ENCODE measurements around the gene TUBB3. TPM values are rescaled to one million over a fixed set of nuclear protein-coding genes. Genes with fewer than 3 reads are reported as not detected.

Gene TUBB3
- total and polyA plus RNA-seq, 9 of the 15 experiments (the other 6 are each of a cell fraction or from before 2014, with no cell fraction given) = 0.18 to 12.5 (median 5.0) TPM

DNA sequence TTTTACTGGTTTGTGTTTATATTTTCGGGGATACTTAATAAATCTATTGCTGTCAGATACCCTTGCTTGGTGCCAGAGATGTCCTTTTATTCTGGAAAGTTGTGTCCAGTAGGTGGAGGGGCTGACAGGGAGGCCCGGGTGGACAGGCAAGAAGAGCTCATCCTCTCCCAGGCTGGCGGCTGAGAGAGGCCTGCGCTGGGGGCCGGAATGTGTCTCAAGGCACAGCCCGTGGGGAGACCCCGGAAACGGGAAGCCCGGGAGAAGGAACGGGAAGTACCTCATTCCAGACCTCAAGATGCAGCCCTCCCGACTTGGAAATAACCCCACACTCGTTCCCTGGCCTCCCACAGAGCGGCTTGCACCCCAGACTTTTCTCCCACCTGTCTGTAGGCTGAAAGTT lies 12.9 kb downstream of the TUBB3 start (continued):
- TF ChIP-seq, protein P1, sequence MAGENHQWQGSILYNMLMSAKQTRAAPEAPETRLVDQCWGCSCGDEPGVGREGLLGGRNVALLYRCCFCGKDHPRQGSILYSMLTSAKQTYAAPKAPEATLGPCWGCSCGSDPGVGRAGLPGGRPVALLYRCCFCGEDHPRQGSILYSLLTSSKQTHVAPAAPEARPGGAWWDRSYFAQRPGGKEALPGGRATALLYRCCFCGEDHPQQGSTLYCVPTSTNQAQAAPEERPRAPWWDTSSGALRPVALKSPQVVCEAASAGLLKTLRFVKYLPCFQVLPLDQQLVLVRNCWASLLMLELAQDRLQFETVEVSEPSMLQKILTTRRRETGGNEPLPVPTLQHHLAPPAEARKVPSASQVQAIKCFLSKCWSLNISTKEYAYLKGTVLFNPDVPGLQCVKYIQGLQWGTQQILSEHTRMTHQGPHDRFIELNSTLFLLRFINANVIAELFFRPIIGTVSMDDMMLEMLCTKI (IDR thresholded peaks at IDR 0.05; ENCODE audit: partially characterized antibody) = no peak
- TF ChIP-seq, protein P2, sequence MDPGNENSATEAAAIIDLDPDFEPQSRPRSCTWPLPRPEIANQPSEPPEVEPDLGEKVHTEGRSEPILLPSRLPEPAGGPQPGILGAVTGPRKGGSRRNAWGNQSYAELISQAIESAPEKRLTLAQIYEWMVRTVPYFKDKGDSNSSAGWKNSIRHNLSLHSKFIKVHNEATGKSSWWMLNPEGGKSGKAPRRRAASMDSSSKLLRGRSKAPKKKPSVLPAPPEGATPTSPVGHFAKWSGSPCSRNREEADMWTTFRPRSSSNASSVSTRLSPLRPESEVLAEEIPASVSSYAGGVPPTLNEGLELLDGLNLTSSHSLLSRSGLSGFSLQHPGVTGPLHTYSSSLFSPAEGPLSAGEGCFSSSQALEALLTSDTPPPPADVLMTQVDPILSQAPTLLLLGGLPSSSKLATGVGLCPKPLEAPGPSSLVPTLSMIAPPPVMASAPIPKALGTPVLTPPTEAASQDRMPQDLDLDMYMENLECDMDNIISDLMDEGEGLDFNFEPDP (CRISPR knock-in tag; IDR thresholded peaks at IDR 0.05) = no peak
- TF ChIP-seq, protein P3, sequence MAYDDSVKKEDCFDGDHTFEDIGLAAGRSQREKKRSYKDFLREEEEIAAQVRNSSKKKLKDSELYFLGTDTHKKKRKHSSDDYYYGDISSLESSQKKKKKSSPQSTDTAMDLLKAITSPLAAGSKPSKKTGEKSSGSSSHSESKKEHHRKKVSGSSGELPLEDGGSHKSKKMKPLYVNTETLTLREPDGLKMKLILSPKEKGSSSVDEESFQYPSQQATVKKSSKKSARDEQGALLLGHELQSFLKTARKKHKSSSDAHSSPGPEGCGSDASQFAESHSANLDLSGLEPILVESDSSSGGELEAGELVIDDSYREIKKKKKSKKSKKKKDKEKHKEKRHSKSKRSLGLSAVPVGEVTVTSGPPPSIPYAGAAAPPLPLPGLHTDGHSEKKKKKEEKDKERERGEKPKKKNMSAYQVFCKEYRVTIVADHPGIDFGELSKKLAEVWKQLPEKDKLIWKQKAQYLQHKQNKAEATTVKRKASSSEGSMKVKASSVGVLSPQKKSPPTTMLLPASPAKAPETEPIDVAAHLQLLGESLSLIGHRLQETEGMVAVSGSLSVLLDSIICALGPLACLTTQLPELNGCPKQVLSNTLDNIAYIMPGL (CRISPR knock-in tag; IDR thresholded peaks at IDR 0.05) = no peak
- TF ChIP-seq SAFB (IDR thresholded peaks at IDR 0.05; ENCODE audit: borderline replicate concordance, low read depth, low read length) = no peak

DNA sequence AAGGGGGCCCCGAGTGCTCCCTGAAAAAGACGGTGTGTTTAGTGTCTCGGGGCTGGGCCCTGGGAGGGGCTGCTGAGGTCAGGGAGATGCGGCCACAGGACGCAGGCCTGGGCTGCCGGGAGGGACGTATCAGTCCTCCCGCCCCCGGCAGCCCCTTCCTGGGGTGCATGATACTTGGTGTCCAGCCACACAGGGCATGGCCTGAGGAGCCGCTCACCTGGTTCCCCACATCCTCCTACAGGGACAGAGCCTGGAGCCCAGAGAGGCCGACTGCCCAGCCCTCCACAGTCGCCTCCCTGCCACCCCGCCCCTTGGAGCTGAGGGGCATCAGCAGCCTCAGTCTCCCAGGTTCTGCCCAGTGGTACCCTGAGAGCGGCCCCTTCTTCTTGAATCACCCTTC lies 13.4 kb downstream of the TUBB3 start:
- H3K9ac ChIP-seq (ENCODE audit: insufficient read depth in 1 of 2, low read depth in 2 of 2, low read length in 2 of 2) = no peak overlapping the region
- in situ Hi-C loops (cut with MboI) = no loop called here
- intact Hi-C loops (cut with micrococcal nuclease) = no loop called here
- peaks cover 0 to 21% of the 10 kb centered on the region in 2 experiments; a peak in 2 of 5 replicates for H3K27me3 ChIP-seq (ENCODE audit: control insufficient read depth in 2 of 2, insufficient read depth in 2 of 2, low read length in 2 of 2)
- H2AFZ ChIP-seq (ENCODE audit: low read depth, low read length) = no peak overlapping the region
- H3K9me3 ChIP-seq (replicated peaks; ENCODE audit: control insufficient read depth, insufficient read depth, low read depth, low read length) = no peaks in the 10 kb centered on the region
- POLR2A ChIA-PET = no interaction called here
- no peak overlapping the region for H3K27ac ChIP-seq (ENCODE audit: extremely low read depth, low read depth, low read length)
- ATAC-seq (no peak), FAIRE-seq (no peak), DNase-seq (ENCODE audit: extremely low read depth in 1 of 4, low spot score in 3 of 4) (no peak)
- no peak overlapping the region for H3K4me2 ChIP-seq (ENCODE audit: insufficient read depth, low read length)
- CTCF ChIA-PET (ENCODE audit: low intra/inter-chr PET ratio) = no interaction called here
- BruUV-seq (replicated peaks) = no TSS peak
- H3K4me1 ChIP-seq (replicated peaks in 1 of 2; ENCODE audit: control insufficient read depth in 2 of 2, insufficient read depth in 2 of 2, low read length in 2 of 2) = peaks cover 0 to 17% of the 10 kb centered on the region in 2 experiments; a peak in 2 of 5 replicates
- no peaks in the 10 kb centered on the region for H3K79me2 ChIP-seq (ENCODE audit: control insufficient read depth, insufficient read depth, low read length)
- H3K9me1 ChIP-seq (ENCODE audit: control insufficient read depth, insufficient read depth, low read length) = no peaks in the 10 kb centered on the region
- 38% methylated on average over 9 of the region's 14 CpGs for WGBS (ENCODE audit: insufficient coverage, low coverage, missing lambda C conversion rate)
- no peak overlapping the region for H3K4me3 ChIP-seq
- no peaks in the 10 kb centered on the region; the same call in 1 of the 2 replicates for H4K20me1 ChIP-seq (replicated peaks; ENCODE audit: control insufficient read depth, insufficient read depth, low read length)
- no peaks in the 10 kb centered on the region for H3K36me3 ChIP-seq (ENCODE audit: control insufficient read depth, insufficient read depth, low read length)
- TF ChIP-seq SUPT5H (IDR thresholded peaks at IDR 0.05) (no peak), ZNF143 (CRISPR knock-in tag; IDR thresholded peaks at IDR 0.05) (no peak), CHCHD3 (CRISPR knock-in tag; IDR thresholded peaks at IDR 0.05) (no peak), FOS (IDR thresholded peaks at IDR 0.05; ENCODE audit: extremely low read depth, insufficient read length) (no peak), CEBPB (tag; IDR thresholded peaks at IDR 0.05) (no peak), RBFOX2 (IDR thresholded peaks at IDR 0.05; ENCODE audit: low read depth, low read length) (no peak), TRIM28 (IDR thresholded peaks at IDR 0.05) (no peak), NFRKB (IDR thresholded peaks at IDR 0.05; ENCODE audit: low read depth) (no peak), ARID2 (IDR thresholded peaks at IDR 0.05) (no peak)
- TF ChIP-seq, protein P4, sequence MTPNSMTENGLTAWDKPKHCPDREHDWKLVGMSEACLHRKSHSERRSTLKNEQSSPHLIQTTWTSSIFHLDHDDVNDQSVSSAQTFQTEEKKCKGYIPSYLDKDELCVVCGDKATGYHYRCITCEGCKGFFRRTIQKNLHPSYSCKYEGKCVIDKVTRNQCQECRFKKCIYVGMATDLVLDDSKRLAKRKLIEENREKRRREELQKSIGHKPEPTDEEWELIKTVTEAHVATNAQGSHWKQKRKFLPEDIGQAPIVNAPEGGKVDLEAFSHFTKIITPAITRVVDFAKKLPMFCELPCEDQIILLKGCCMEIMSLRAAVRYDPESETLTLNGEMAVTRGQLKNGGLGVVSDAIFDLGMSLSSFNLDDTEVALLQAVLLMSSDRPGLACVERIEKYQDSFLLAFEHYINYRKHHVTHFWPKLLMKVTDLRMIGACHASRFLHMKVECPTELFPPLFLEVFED (CRISPR knock-in tag; conservative IDR thresholded peaks at IDR 0.05) = no peak
- TF ChIP-seq, protein P5, sequence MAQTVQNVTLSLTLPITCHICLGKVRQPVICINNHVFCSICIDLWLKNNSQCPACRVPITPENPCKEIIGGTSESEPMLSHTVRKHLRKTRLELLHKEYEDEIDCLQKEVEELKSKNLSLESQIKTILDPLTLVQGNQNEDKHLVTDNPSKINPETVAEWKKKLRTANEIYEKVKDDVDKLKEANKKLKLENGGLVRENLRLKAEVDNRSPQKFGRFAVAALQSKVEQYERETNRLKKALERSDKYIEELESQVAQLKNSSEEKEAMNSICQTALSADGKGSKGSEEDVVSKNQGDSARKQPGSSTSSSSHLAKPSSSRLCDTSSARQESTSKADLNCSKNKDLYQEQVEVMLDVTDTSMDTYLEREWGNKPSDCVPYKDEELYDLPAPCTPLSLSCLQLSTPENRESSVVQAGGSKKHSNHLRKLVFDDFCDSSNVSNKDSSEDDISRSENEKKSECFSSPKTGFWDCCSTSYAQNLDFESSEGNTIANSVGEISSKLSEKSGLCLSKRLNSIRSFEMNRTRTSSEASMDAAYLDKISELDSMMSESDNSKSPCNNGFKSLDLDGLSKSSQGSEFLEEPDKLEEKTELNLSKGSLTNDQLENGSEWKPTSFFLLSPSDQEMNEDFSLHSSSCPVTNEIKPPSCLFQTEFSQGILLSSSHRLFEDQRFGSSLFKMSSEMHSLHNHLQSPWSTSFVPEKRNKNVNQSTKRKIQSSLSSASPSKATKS (CRISPR knock-in tag; IDR thresholded peaks at IDR 0.05) = no peak

All from K562 (cell line).